Astrocyte (in vitro differentiated cells and primary cell): ENCODE results near the gene FABP3. TPM values are rescaled to one million over a fixed set of nuclear protein-coding genes. Genes with fewer than 3 reads are reported as not detected.
A peak's percentile ranks its signal among the peaks of the same experiment; 100 is the strongest.

ENCODE experiments used
- DNase-seq: peaks from one replicate; pipeline ENCODE4 v3.0.0-alpha.2; 2010; ENCODE audit warnings: low read depth
- FAIRE-seq: peaks from 2 replicates; lab custom pipeline; 2011; peaks lifted over from hg19 to GRCh38; lab: Jason Lieb, UNC
- H2AFZ ChIP-seq: 2 replicates; pipeline ENCODE4 v1.6.0; 2012; ENCODE audit warnings: low read depth, low read length, inconsistent platforms
- H3K27ac ChIP-seq: 2 replicates; pipeline ENCODE4 v1.5.1; 2011; ENCODE audit warnings: low read depth, low read length, inconsistent platforms
- H3K27me3 ChIP-seq: 2 replicates; pipeline ENCODE4 v1.6.0; 2011; ENCODE audit warnings: low read length, inconsistent platforms; ENCODE audit not compliant: insufficient read depth
- H3K36me3 ChIP-seq: 2 replicates; pipeline ENCODE4 v1.5.1; 2011; ENCODE audit warnings: low read length, inconsistent platforms; ENCODE audit not compliant: insufficient read depth
- H3K4me1 ChIP-seq: 2 replicates; pipeline ENCODE4 v1.5.1; 2011; ENCODE audit warnings: low read length, inconsistent platforms; ENCODE audit not compliant: insufficient read depth
- H3K4me2 ChIP-seq: 2 replicates; pipeline ENCODE4 v1.6.0; 2012; ENCODE audit warnings: low read length, inconsistent platforms
- H3K4me3 ChIP-seq: 2 replicates; pipeline ENCODE4 v1.5.1; 2011; ENCODE audit warnings: low read depth, mild to moderate bottlenecking, low read length, inconsistent platforms; ENCODE audit not compliant: insufficient read depth
- H3K79me2 ChIP-seq: 2 replicates; pipeline ENCODE4 v1.6.0; 2012; ENCODE audit warnings: mild to moderate bottlenecking, low read length, inconsistent platforms; ENCODE audit not compliant: insufficient read depth
- H3K9ac ChIP-seq: 2 replicates; pipeline ENCODE4 v1.6.0; 2012; ENCODE audit warnings: mild to moderate bottlenecking, low read length, inconsistent platforms
- H3K9me3 ChIP-seq: 2 replicates; pipeline ENCODE4 v1.5.1; 2012; ENCODE audit warnings: low read depth, mild to moderate bottlenecking, low read length, inconsistent platforms; ENCODE audit not compliant: insufficient read depth
- H4K20me1 ChIP-seq: 2 replicates; pipeline ENCODE4 v1.6.0; 2012; ENCODE audit warnings: low read length, inconsistent platforms; ENCODE audit not compliant: insufficient read depth
- H3K27ac Mint-ChIP-seq: one replicate; pipeline ENCODE4 v1.8.0; 2021; ENCODE audit warnings: mild to moderate bottlenecking, mixed read lengths; ENCODE audit not compliant: unreplicated experiment
- H3K27me3 Mint-ChIP-seq: one replicate; pipeline ENCODE4 v1.8.0; 2021; ENCODE audit warnings: low read depth, mixed read lengths; ENCODE audit not compliant: unreplicated experiment
- H3K36me3 Mint-ChIP-seq: one replicate; pipeline ENCODE4 v1.8.0; 2021; ENCODE audit warnings: low read depth, mixed read lengths; ENCODE audit not compliant: unreplicated experiment
- H3K4me1 Mint-ChIP-seq: one replicate; pipeline ENCODE4 v1.8.0; 2021; ENCODE audit warnings: low read depth, mixed read lengths; ENCODE audit not compliant: unreplicated experiment
- H3K4me3 Mint-ChIP-seq: one replicate; pipeline ENCODE4 v1.8.0; 2021; ENCODE audit warnings: mild to moderate bottlenecking, moderate library complexity, mixed read lengths; ENCODE audit not compliant: unreplicated experiment
- H3K9me3 Mint-ChIP-seq: one replicate; pipeline ENCODE4 v1.8.0; 2021; ENCODE audit warnings: mild to moderate bottlenecking, mixed read lengths; ENCODE audit not compliant: unreplicated experiment
- CTCF ChIP-seq: IDR thresholded peaks from 2 replicates; pipeline ENCODE4 v1.5.1; 2011; ENCODE audit warnings: low read depth, mild to moderate bottlenecking, inconsistent platforms, low read length, moderate library complexity; ENCODE audit not compliant: insufficient read depth
- EZH2 ChIP-seq: IDR thresholded peaks from 2 replicates; pipeline ENCODE4 v1.6.1; 2012; ENCODE audit warnings: mild to moderate bottlenecking, low read length, inconsistent platforms; ENCODE audit not compliant: insufficient read depth
- total RNA-seq: library from RNA; stranded (reverse); gene quantifications from 2 replicates; pipeline ENCODE4 v1.2.1, GENCODE V29; 2021

FABP3 gene
- total RNA-seq, 1 donor from 2014 or later = 20.4 TPM

DNA sequence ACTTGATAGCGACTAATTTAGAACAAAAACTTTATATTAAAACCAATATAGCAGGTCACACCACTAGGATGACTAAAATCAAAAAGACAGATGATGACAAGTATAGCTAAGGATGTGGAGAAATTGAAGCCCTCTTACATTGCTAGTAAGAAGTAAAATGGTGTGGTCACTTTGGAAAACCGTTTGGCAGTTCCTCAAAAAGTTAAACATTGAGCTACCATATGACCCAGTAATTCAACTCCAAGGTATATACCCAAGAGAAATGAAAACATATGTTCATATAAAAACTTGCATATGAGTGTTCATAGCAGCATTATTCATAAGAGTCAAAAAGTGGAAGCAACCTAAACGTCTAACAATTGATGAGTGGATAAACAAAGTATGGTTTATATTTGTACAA, 27.1 kb upstream of the FABP3 start:
- FAIRE-seq (no peak), DNase-seq (no peak)
- peaks cover 10% of the 10 kb centered on the region for H3K4me1 Mint-ChIP-seq
- H3K27ac ChIP-seq = no peak overlapping the region
- H3K9me3 ChIP-seq = no peaks in the 10 kb centered on the region
- H3K4me3 ChIP-seq = no peak overlapping the region
- no peak overlapping the region for H3K9ac ChIP-seq
- peaks cover 17% of the 10 kb centered on the region for H3K4me1 ChIP-seq
- no peaks in the 10 kb centered on the region for H4K20me1 ChIP-seq
- TF ChIP-seq CTCF = no peak
- no peak for TF ChIP-seq EZH2
- H3K4me2 ChIP-seq = no peak overlapping the region
- no peak overlapping the region for H2AFZ ChIP-seq
- H3K36me3 Mint-ChIP-seq = no peaks in the 10 kb centered on the region
- H3K27ac Mint-ChIP-seq = no peak overlapping the region
- H3K79me2 ChIP-seq = no peaks in the 10 kb centered on the region
- peaks cover 11% of the 10 kb centered on the region for H3K27me3 Mint-ChIP-seq
- no peaks in the 10 kb centered on the region for H3K27me3 ChIP-seq
- H3K36me3 ChIP-seq = no peaks in the 10 kb centered on the region
- H3K4me3 Mint-ChIP-seq = no peak overlapping the region
- H3K9me3 Mint-ChIP-seq = peaks cover 2% of the 10 kb centered on the region

- Mint-ChIP-seq H3K27me3 (peaks cover 11% of the 10 kb centered on the region), H3K27ac (no peak overlapping the region), H3K4me1 (peaks cover 10% of the 10 kb centered on the region), H3K36me3 (no peaks in the 10 kb centered on the region), H3K9me3 (peaks cover 2% of the 10 kb centered on the region), H3K4me3 (no peak overlapping the region)
- FAIRE-seq (no peak), DNase-seq (no peak)
- no peaks in the 10 kb centered on the region for H3K36me3 ChIP-seq
- H3K9ac ChIP-seq = no peak overlapping the region
- H3K4me2 ChIP-seq = peak overlapping the region; percentile 42
- H2AFZ ChIP-seq = no peak overlapping the region
- TF ChIP-seq EZH2 (no peak), CTCF (no peak)
- H3K4me1 ChIP-seq = peaks cover 24% of the 10 kb centered on the region
- no peaks in the 10 kb centered on the region for H4K20me1 ChIP-seq
- H3K9me3 ChIP-seq = no peaks in the 10 kb centered on the region
- H3K27ac ChIP-seq = no peak overlapping the region
- no peaks in the 10 kb centered on the region for H3K79me2 ChIP-seq
- H3K4me3 ChIP-seq = no peak overlapping the region
- no peaks in the 10 kb centered on the region for H3K27me3 ChIP-seq
Observed at GRCh38 chr1:31398246-31398645, 25.4 kb upstream of the FABP3 start.

- peaks cover 24% of the 10 kb centered on the region for H3K4me1 ChIP-seq
- Mint-ChIP-seq H3K36me3 (no peaks in the 10 kb centered on the region), H3K4me1 (peaks cover 10% of the 10 kb centered on the region)
Observed at GRCh38 chr1:31397360-31398095, 24.7 kb upstream of the FABP3 start.

More at GRCh38 chr1:31397360-31398095, 24.7 kb upstream of the FABP3 start:
- DNase-seq = peak; percentile 39
- Mint-ChIP-seq H3K27me3 (peaks cover 16% of the 10 kb centered on the region), H3K27ac (peak overlapping the region; percentile 35), H3K9me3 (peaks cover 2% of the 10 kb centered on the region), H3K4me3 (no peak overlapping the region)
- H3K9ac ChIP-seq = no peak overlapping the region
- no peaks in the 10 kb centered on the region for H3K36me3 ChIP-seq
- TF ChIP-seq CTCF (no peak), EZH2 (no peak)
- H3K27ac ChIP-seq = no peak overlapping the region
- no peaks in the 10 kb centered on the region for H3K79me2 ChIP-seq
- no peak overlapping the region for H3K4me3 ChIP-seq
- no peak for FAIRE-seq
- no peaks in the 10 kb centered on the region for H3K27me3 ChIP-seq
- peak overlapping the region; percentile 42 for H3K4me2 ChIP-seq
- no peaks in the 10 kb centered on the region for H4K20me1 ChIP-seq
- H2AFZ ChIP-seq = no peak overlapping the region
- no peaks in the 10 kb centered on the region for H3K9me3 ChIP-seq
